GM18873 (cell line): ENCODE measurements around the gene DTNBP1.

Experiments
- ATAC-seq: cut with Tn5 transposase; IDR thresholded peaks from one replicate; pipeline ENCODE4 v1.9.1; 2021; ENCODE audit warnings: mild to moderate bottlenecking, moderate library complexity, moderate number of reproducible peaks; ENCODE audit not compliant: unreplicated experiment, low FRiP score

DTNBP1 gene

DNA sequence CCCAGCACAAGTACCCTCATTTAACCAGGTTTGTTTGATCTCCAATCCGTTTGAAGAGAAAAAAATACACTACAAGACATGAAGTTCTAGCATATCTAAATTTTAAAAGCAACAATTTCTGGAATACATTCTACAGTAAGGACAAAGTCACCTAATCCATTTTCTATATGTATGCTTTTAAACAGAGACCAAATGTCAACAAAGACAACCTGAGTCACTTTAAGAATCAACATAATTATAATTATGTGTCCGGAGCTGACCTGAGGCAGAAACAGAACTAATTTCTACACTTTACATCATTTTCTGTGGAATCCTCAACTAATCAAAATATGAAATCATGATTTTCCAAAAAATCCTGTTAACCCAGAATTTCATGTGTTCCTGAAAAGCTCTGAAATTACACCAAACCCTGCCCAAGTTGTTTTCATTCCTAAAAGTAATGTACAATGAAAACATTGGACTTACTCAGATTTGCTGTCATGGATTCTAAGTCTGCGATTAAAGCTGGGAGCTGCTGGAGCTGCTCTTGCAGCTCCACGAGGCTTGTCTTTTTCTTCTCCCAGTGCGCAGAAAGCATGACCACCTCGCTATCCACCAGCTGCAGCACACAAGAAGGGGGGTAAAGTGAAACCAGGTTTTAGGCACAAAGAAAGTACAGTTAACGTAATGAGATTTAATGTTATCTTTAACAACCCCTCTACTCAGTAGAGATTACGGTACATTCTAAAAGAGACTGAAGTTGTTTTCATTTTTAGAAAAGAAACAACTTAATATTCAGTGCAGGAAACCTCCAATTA lies 35.8 kb downstream of the DTNBP1 start:
- no peak for ATAC-seq

DNA sequence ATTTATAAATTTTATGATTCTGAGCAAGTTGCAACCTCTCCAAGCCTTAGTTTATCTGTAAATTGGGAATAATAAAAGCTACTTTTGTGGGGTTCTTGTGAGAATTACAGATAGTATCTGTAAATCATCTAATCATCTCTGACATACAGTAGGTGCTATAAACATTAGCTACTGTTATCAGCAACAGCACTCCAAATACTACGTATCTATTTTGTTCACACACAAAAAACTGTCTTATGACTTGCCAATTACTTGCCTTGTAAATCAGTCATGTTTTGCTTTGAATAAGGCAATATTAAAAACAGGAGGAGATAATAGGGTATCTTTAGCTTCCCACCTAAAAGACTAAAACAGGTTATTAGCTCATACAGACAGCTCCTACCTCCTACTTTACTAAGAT lies 36.7 kb downstream of the DTNBP1 start:
- no peak for ATAC-seq

DNA sequence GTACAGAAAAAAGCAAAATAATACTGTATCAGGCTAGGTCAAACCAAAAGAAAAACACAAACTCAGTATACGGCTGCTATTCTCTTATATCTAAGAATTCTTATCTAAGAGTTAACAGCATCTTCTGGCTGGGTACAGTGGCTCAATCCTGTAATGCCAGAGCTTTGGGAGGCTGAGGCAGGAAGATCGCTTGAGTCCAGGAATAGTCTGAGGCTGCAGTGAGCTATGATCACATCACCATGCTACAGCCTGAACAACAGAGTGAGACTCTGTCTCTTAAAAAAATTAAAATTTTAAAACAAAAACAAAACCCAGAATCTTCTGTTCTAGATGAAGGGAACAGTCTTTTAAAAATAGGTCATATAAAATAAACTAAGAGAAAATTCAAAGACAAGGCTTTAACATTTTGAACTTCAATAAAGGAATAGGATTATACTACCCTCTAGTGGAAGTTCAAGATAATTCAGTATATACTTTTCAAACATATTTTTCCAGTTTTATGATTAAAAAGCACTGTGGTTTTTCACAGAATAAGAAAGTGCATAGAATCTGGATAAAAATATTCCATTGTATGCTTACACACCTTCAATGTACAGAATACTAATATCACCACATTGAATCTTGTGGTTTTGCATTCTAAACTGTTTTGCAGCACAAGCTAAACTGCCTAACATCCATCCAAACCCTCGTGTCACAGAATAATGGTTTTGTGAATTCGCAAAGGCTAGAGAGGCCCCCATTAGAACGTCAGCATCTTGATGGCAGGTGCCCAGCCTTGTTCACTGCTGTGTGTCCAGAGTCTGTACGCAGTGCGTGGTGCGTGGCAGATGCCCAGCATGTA lies 39.3 kb downstream of the DTNBP1 start:
- no peak for ATAC-seq

DNA sequence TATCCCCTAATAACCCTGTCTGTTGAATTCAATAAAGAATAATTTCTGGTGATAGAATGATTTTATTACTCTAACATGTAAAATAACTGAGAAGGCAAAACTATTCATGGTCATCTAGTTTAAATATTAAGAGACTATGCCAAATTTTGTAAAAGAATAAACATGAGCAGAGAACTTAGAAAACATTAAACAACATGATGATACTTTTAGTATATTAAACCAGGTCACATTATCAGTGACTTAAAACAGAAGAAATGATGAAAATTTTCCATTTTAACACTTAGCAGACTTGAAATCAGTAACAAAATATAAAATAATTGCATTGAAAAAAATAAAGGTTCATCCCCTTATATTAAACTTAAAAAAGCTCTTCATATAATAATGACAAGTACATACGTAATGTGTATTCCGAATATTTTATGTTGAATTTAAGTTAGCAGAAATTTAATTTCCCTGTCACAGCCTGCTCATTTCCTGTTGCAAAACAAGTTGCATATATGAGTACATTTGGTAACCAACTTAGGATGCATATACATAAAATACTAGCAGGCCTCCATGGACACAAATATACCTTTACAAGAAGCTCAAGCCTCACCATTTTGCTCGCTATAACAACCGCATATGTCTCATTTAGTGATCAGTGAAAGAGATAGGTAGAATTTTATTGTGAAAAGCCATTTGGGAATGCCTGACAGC lies 40.6 kb downstream of the DTNBP1 start:
- no peak for ATAC-seq

DNA sequence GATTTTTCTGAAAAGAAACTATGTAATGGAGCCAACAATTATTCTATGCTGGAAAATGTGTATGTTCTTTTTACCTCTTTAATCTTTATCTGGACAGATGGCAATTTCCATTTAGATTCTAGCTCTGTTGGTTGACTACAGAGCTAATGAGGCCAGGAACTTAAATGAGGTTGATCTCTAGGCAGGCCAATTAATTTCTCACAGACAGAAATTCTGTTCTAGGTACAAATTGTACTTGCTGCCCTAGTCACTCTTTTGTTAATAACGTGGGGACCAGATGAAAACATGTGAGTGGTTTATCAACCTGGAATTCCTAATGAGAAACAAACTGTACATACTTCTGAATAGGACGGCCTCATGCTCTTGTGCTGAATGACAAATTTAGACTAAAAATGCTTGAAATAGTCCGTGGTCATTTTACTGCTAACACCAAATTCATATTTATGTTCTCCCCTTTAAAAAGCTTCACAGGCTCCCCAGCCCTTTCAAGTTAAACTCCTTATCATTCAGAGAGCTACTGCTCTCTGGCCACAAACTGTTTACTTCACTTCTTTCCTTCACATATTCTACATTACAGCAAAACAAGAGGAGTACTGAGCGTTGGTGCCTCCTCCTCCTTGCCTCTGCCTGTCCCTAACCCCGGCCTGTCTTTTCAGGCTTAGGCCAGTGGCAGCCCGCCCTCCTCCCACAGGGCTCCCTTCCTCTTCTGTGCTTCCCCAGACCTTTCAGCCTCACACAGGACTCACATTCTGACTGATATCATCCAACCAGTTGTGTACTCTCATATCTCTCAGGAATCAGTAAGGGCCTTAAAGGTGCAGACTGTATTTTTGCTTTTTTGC lies 41.4 kb downstream of the DTNBP1 start:
- peak; percentile 88 for ATAC-seq

DNA sequence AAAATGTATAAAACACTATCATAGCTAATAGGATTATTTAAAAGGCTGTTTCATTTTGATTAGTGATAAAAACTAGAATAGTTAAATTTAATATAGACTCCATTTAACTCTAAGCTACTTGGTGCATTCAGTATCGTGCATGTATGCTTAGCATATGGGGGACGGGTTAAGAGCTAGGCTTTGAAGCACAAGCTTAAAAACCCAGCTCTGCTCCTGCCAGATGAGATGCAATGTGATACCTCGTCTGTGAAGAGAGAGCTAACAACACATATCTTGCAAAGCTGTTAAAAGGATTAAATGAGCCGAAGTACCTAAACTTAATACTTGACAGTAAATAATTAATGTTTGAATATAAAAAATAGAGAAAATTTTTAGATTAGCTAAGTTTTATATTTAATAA lies 42.2 kb downstream of the DTNBP1 start:
- ATAC-seq, result no peak

DNA sequence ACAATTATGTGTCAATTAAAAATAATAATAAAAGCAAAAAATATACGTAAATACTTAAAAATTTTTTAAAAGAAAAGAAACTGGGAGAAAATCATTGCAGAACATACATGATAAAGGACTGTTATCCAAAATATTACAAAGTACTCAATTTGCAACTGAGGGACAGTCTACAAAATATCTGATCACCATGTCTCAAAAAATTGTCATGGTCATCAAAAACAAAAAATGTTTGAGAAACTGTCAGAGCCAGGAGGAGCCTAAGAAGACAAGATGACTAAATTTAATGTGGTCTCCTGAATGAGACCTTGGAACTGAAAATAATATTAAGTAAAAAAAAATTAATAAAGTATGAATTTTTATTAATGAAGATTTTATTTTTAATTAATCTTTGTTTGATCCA lies 43.5 kb downstream of the DTNBP1 start:
- no peak for ATAC-seq

DNA sequence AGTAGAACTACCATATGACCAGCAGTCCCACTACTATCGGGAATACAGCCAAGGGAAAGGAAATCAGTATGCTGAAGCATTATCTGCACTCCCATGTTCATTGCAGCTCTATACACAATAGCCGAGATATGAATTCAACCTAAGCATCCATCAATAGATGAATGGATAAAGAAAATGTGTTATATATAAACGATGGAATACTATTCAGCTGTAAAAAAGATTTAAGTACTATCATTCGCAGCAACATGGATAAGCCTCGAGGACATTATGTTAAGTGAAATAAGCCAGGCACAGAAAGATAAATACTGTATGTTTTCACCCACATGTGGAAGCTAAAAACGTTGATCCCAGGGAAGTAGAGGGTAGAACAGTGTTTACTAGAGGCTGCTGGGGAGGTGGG lies 44.1 kb downstream of the DTNBP1 start:
- no peak for ATAC-seq

DNA sequence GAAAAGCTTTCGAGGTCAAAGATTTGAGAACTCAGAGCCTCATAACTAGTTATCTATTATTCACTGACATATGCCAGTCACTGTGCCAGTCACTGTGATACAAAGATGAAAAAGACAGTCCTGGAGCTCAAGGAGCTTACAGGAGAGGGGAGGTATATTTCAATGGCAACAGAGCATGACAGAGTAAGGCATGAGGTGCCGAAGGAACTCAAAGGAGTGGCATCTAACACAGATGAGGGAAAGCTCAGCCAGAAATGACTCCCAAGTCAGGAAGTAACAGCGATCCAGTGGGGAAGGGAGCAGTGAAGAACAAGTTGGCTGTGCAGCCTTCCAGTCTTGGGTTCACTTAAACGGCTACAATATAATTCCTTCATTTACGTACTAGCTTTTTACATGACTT lies 46.6 kb downstream of the DTNBP1 start:
- no peak for ATAC-seq

DNA sequence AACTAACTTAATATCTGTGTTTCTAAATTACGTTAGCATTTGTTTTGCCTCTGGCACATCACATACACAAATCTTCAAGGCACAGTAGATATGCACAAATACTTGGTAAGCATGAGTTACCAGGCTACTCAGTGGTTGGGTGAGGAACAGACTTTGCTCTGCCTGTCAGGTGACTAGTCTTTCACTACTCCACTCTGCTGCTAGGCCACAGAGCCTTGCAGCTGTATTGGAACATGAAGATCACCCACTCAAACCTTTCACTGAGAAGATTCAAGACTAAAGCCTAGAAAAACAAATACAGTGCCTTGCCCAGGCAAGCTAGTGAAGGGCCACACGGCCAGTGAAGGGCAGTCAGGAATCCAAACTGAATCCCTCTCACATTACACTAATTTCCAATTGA lies 47.0 kb downstream of the DTNBP1 start:
- no peak for ATAC-seq

DNA sequence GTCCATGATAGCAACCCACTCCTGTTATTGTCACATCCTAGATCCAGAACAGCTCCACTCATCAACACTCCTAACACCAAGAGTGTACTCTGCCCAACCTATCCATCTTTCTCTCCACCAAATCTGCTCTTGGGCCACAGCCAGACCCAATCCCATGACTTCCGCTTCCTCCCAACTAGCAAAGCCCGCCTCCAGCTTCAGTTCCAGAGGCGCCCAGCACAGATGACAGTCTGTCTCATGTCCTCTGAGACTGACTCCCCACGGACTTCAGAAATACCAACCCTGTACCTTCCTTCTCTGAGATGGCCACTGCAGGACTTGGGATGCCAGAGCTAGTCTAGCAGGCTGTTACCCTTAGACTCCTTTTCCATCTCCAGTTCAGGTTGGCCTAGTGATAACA lies 48.6 kb downstream of the DTNBP1 start:
- ATAC-seq, result no peak

DNA sequence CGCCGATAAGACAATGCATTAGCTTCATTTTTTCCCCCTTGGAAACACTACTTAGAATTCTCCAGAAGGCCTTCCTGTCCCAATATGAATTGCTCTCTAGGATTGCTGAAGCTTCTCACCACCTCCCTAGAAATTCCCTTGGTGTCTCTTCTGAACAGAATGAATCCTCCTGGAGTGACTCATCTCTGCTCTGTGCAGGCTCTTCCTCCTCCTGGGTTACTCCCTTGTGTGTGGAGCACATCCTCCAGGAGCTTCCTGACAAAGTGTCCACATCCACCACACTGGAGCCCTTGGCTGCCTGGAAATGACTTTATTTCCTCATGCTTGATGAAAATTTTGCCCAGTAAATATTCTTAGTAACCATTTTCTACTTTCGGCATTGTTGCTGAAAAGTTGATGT lies 54.4 kb downstream of the DTNBP1 start:
- no peak for ATAC-seq

DNA sequence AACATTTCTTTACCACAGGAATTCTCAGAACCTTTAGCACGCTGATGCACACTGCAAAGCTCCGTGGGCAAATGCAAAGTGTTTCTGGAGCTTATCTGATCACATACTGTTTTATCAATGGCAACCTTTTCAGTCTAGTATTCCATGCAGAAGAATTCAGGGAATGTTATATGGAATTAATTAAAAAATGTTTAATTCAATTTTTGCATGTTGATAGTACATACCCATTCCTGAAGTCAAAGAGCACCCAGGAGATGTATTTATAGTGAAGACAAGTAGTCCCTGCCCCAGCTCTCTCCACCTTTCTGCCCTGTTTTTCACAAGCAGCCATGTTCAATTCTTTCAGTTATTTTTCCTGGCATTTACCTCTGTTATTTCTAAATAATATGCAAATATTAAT lies 55.2 kb downstream of the DTNBP1 start:
- no peak for ATAC-seq

DNA sequence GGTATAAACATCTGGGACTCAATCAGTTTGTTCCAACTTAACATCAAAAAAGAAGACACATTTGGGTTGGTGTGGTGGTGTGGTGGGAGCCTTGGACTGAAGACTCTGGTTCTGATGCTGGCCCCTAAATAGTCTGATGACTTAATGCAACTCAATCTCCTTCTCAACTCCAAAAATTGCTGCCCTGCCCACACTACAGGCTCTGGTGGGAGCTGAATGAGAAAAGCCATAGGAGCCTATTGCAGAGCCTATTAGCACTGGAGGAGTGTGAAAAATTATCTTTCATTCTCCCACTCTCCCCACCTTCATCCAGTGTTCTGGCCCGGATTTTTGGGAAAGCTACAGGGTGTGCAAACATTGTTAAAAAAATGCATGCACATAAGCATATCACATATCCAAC lies 56.5 kb downstream of the DTNBP1 start:
- no peak for ATAC-seq

DNA sequence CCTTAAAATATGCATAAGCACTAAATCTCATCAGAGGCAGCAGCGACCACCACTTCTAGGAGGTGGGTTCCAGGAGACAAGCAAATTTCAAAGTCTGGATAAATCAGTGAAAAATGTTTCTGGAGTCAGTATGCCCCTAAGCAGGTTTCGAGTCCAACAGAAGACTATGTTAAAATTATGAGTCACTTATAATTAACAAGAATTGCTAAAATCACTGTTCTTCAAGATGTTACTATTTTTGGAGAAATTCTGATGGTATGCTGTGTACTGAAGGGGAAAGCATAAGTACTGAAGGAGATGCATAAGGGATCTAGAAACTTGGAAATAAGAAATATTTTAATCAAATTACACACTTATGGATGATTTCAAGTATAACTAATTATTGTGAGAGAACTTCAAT lies 58.0 kb downstream of the DTNBP1 start:
- ATAC-seq, result no peak

DNA sequence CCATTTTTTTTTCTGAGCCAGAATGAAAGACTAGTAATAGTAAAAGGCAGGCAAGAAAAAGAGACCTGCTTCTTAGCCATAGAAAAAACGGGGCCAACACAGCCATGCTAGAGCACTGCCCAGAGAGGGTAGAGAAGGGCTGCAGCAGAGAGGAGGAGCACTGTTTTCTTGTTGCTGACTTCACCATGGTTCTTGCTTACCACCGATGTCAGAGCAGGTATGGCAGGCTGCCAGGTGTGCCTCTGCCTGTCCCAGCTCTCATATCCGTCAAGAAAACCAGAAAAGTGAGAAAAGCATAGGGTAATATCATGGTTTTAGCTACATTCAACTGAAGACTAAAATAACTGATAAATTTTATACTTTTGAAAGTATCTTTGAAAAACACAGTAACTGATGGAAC lies 60.7 kb downstream of the DTNBP1 start:
- no peak for ATAC-seq

DNA sequence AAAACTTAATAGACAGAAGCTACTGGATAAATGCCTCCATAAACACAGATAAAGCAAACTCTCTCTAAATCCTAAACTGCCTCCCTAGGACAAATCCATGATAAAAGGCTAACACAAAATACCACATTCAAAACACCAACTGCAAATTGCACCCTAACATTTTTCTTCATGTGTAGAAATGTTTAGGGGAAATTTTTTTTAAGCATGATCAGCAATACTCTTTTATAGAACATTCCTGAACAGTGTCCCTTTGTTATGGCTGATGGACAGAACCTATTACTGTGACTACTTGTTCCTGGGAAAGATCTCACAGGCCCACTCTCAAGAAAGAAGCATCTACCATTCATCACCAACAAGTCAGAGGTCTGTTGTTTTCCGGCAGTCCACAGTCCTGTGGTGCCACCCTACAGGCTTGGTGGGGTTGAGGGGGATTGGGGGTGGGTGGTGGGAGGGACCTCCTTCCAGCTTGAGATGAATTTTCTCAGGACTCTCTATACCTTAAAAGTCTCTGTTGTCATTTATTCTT lies 64.5 kb downstream of the DTNBP1 start:
- ATAC-seq, result no peak

DNA sequence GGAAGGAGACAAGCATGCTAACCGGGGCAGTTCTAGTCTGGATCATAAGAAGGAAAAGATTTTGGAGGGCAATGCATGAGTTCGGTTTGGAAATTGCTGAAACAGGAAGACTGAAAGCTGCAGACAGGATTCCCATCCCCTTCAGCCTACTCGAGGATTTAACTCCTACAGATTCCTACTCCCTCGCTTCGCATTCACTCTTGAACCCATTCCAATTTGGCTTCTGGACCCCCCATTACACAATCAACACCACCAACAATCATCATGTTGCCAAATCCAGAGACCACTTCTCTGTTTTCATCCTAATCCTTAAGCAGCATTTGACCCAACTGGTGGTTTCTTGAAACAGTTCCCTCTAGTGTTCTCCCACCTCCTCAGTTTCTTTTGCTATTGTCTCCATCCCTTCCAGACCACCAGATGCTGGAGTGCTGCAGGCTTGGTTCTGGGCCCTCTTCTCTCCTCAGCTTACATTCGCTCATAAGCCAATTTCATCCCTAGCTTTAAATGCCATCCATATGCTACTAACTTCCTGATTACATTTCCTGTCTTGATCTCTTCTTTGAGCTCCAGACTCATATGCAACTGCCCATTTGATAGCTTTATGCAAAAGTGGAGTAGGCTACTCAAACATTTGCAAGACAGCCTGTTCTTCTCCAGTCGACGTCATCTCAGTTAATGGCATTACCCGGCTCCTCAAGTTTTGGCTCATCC lies 66.5 kb downstream of the DTNBP1 start:
- no peak for ATAC-seq

DNA sequence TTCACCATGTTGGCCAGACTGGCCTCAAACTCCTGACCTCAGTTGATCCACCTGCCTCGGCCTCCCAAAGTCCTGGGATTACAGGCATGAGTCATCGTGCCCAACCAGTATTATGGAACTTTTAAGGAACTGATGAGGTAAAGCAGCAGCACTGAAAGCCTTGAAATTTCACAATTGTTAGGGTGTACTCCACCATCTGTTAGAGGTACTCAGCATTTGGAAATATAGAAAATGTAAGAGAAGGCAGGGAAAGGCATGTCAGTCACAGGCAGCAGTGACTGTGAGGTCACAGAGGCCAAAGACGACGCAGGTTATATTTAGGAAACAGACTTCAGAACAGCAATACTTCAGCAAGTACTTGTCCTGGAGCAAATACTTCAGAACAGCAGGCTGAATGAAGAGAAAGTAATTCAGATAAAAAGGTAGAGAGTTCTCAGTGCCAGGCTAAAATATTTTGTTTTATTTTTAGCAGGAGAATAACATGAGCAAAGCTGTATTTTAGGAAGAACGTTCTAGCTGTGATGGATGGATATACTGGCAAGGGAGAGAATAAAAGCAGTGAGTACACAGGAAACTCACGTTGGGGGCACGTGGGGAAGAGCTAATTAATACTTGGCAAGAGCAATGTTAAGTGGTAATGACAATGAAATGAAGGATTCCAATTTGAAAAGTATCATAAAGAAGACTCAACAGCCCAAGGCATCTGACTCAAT lies 67.2 kb downstream of the DTNBP1 start:
- ATAC-seq, result no peak
